ENCODE data around the gene THBD.

The THBD gene

DNA sequence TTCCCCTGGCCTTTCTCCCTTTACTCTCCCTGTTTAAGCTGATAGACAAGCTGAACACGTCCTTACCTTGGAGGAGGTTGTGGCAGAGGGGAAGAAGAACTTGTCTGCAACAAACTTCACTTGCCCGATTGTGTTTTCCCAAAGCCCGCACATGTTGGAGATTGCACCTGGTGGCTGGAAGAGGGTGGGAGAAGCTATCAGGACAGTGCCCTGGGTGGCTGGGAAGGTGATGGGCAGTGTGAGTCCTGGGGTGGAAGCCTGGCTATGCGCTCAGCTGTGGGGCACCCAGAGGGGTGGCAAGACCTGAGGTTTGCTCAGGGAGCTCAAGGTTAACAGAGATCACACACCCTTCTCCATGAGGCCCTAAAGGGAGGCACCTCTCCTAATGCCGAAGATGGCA, 39.4 kb downstream of the THBD start:
- no peak for DNase-seq (ENCODE audit: low read depth)

DNA sequence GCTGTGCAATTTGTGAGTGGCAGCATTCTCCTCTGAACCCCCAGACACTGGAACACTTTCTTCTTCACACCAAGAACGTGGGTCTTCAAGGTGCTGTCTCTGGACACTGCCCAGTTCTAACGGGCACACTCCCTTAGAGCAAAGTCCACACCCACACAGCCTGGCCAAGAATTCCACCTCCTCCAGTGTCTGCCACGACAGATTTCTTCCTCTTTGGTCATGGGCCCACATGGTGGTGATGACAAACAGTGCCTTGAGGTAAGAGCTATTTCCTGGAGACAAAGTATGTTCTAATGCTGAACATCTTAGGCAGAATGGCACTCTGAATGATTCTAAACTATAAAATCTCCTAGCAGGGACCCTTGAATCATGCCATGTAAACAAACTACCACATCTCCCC, 39.8 kb downstream of the THBD start:
- DNase-seq (ENCODE audit: low read depth), result no peak

DNA sequence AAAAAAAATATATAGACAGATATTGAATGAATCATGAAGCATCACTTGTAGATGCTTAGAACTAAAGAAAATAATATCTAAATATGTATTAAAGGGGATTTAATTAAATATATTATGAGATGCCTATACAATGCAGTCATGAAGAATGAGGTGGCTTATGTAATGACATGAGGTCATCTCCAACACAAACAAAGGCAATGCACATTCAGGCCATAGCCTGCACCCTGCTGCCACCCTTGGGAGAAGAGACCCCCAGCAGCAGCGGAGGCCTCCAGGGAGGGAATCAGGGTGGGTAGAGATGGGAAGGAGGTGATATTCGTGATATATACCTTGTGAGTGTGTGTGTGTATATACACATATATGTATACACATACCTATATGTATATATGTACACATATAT, 40.8 kb downstream of the THBD start:
- no peak for DNase-seq (ENCODE audit: low read depth)

DNA sequence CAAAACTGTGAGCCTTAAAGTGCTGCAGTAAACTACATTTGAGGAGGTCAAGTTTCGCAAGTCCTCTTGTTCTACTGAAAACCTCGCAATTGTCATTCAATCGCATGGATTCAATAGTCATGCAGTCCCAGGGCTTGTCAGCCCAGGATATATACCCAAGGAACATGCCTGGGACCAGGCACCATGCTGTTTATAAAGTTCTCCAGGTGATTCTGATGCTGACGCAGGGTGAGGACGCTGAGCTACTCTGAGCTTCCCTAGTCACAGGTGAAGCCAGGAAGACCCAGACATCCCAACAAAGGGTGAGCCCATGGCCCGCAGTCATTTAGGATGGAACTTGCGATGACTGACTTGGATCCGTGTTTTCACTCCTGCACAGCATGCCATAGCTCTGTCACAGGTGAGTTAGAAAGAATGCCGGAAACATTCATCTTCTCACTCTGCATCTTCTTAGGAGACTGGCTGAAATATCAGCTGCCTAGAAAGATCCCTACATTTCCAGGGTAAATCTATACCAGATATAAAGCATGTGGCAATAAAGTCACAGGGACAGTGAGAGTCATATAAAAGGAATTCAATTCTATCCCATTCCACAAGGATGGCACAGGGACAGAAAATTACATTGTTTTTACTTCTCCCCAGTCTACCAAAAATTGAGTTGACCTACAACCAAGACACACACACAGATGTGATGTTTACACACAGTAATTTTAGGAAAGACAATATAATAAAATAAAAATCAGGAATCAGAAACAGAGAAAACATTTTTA, 41.4 kb downstream of the THBD start:
- DNase-seq (ENCODE audit: low read depth), result no peak

GRCh38 chr20:23007462-23007861, 42.0 kb downstream of the THBD start:
- no peak for DNase-seq (ENCODE audit: low read depth)

- DNase-seq (ENCODE audit: low read depth), result no peak
These were observed 43.7 kb downstream of the THBD start for GRCh38 chr20:23005776-23006175.

DNA sequence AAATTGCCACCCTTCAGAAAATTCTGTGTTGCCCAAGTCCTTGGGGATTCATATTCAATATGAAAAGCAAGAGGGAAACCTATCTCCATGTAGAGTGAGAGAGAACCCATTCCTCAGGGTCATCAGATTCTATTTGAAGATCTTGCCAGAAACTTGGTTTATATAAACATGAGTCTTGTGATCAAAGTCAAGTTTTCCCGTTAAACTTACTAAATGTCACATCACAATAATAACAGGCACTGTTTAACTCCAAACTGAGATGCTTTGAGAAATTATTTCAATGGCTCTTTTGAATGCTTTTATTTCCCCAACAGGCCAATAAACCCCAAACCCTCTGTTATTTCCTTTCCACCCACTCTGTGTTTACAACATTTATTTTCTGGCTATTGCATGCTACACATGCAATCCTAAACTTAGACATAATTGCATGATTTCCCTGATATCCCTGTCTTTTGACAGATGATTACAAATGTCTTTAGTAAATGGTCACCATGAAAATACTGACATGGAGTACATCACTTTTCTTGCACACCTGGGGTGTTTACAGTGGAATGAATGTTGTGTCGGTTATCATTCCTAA, 45.5 kb downstream of the THBD start:
- DNase-seq (ENCODE audit: low read depth), result no peak

- DNase-seq (ENCODE audit: low read depth), result no peak
These were observed 46.3 kb downstream of the THBD start for GRCh38 chr20:23003077-23003635.

DNA sequence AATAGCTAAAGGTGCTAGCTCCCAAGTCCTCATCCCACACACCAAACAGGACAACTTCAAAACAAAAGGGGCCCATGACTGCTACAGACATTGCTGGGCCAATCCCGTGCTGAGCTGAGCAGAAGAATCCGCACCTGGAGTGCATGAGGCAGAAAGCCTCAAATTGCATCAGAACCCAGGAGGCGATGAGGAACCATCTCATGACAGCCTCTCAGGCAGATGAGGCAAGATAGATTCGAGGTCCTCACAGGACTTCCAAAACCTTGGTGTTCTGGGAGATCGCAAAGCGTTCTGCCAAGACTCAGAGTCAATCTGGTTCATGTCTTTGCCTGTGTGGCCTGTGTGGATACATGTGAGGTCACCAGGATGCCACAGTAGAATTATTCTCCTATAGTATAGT, 47.2 kb downstream of the THBD start:
- DNase-seq (ENCODE audit: low read depth), result no peak

DNA sequence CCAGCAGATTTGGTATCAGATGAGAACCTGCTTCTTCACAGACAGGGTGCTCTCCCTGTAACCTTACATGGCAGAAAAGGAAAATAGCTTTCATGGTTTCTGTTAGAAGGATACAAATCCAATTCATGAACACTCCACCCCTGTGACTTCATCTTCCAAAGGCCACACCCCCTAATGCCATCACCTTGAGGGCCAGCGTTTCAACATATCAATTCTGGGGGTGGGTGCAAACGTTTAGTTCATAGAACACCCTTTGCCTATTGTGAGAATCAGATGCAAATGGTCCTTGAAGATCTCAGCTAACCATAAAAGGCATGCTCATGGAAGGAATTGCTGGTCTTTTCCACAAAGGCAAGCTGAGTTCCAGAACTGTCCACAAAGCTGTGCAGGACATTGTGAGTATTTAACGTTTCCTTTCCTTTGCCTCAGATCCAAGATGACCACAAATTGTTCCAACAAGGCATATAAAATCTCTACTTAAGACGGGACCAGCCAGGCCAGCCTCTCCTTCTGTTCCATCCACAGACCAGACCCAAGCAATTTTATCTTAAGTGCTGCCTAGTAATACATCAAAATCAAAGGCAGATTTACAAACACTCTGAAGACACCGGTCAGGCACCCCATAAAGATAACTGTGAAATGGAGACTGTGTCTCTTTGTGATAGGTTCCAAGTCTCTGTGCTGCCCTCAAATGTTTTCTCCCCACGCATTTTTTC, 49.1 kb downstream of the THBD start:
- no peak for DNase-seq (ENCODE audit: low read depth)

GRCh38 chr20:22999756-23000155, 49.7 kb downstream of the THBD start:
- DNase-seq (ENCODE audit: low read depth), result no peak

GRCh38 chr20:22998476-22998875, 51.0 kb downstream of the THBD start:
- DNase-seq (ENCODE audit: low read depth), result no peak

- DNase-seq (ENCODE audit: low read depth), result no peak
These were observed 53.5 kb downstream of the THBD start for GRCh38 chr20:22995923-22996322.
